Smooth muscle cell (in vitro differentiated cells): Measurements from ENCODE around the gene CELF4. TPM values are rescaled to one million over a fixed set of nuclear protein-coding genes. Genes with fewer than 3 reads are reported as not detected.

Source experiments
- DNase-seq: peaks from one replicate; lab custom pipeline; 2025; ENCODE audit not compliant: unreplicated experiment; lab: John Stamatoyannopoulos, UW
- H2AFZ ChIP-seq: fragments of 200-600 bp; sonication (generic); 2 replicates; pipeline ENCODE4 v1.6.0; 2016; ENCODE audit warnings: antibody characterized with exemption, low read depth, mild to moderate bottlenecking
- H3F3A ChIP-seq: fragments of 200-600 bp; sonication (generic); 2 replicates; pipeline ENCODE4 v1.6.0; 2017; ENCODE audit warnings: antibody characterized with exemption, low read depth
- H3K27ac ChIP-seq: fragments of 200-600 bp; sonication (generic); 2 replicates; pipeline ENCODE4 v1.5.1; 2016; ENCODE audit warnings: low read depth, mild to moderate bottlenecking
- H3K27me3 ChIP-seq: fragments of 200-600 bp; sonication (generic); 2 replicates; pipeline ENCODE4 v1.6.1; 2016; ENCODE audit warnings: low read depth, mild to moderate bottlenecking
- H3K36me3 ChIP-seq: fragments of 200-600 bp; sonication (generic); 2 replicates; pipeline ENCODE4 v1.5.1; 2016; ENCODE audit warnings: low read depth
- H3K4me1 ChIP-seq: fragments of 200-600 bp; sonication (generic); 2 replicates; pipeline ENCODE4 v1.5.1; 2016; ENCODE audit warnings: low read depth
- H3K4me2 ChIP-seq: fragments of 200-600 bp; sonication (generic); 2 replicates; pipeline ENCODE4 v1.6.0; 2016; ENCODE audit warnings: mild to moderate bottlenecking
- H3K4me3 ChIP-seq: fragments of 200-600 bp; sonication (generic); 2 replicates; pipeline ENCODE4 v1.5.1; 2016; ENCODE audit warnings: mild to moderate bottlenecking
- H3K79me2 ChIP-seq: fragments of 200-600 bp; sonication (generic); 2 replicates; pipeline ENCODE4 v1.6.0; 2016; ENCODE audit warnings: low read depth, mild to moderate bottlenecking
- H3K9ac ChIP-seq: fragments of 200-600 bp; sonication (generic); 2 replicates; pipeline ENCODE4 v1.6.0; 2016; ENCODE audit warnings: low read depth
- H3K9me3 ChIP-seq: fragments of 200-600 bp; sonication (generic); replicated peaks from 2 replicates; pipeline ENCODE4 v1.5.1; 2016; ENCODE audit warnings: low read depth
- H4K20me1 ChIP-seq: fragments of 200-600 bp; sonication (generic); 2 replicates; pipeline ENCODE4 v1.6.0; 2016; ENCODE audit warnings: low read depth
- WGBS: methylation state at CpG from one replicate; pipeline ENCODE4 v1.1.7; 2016; ENCODE audit warnings: low lambda C conversion rate; 5-methylcytosine and 5-hydroxymethylcytosine counted together
- polyA plus RNA-seq: library from polyadenylated mRNA; unstranded; fragments of >200 nt; fragmentation: Nextera tagmentation; extraction: Ambion mirVana; gene quantifications from 2 replicates; pipeline ENCODE4 v1.2.1, GENCODE V29; 2016
- total RNA-seq: library from RNA; depleted of rRNA; stranded (reverse); fragments of >200 nt; gene quantifications from 2 replicates; pipeline ENCODE4 v1.2.3, GENCODE V29; 2014
- TF ChIP-seq, protein P1 (sequence below): fragments of 200-600 bp; sonication (generic); IDR thresholded peaks from 2 replicates; pipeline ENCODE4 v1.5.1; 2017; ENCODE audit warnings: borderline replicate concordance, mild to moderate bottlenecking, antibody characterized with exemption; ENCODE audit not compliant: insufficient read depth, poor library complexity, severe bottlenecking

The CELF4 gene
- total and polyA plus RNA-seq, 2 experiments from 2014 or later: 0.40 TPM; not detected in 1

DNA sequence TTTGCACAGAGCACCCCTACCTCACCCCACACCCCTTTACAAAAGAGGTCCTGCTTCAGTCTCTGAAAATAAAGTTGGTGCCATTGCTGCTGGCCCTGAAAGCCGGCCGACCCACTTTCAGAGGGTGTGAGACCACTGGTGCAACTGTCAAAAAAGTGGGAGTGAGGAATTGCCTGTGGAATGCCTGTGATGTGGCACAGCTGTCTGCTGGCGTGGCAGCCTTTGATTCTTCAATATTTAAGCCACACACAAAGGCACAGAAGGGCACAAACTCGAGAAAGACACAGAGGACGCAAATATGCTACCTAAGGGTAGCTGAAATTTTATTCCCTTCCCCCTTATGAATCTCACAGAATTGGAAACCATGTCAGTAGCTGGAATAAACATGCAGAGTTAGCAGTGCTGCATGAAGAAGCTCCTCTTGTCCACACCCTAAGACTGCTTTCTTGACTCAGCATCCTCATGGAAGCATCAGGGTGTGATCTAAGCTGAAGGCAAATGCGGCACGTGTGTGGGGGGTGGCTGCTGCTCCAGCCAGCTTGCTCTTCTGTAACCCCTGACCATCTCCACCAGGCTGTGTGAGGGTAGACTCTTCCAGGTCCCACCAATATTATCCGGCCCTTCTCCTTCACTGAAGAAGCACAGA, 92.3 kb downstream of the CELF4 start:
- Histone ChIP-seq H3K9ac (no peak overlapping the region), H3K79me2 (no peaks in the 10 kb centered on the region), H2AFZ (no peak overlapping the region), H3K4me1 (no peaks in the 10 kb centered on the region), H4K20me1 (no peaks in the 10 kb centered on the region), H3K4me3 (no peak overlapping the region), H3K27ac (no peak overlapping the region), H3K4me2 (no peak overlapping the region), H3K9me3 (no peaks in the 10 kb centered on the region), H3F3A (no peaks in the 10 kb centered on the region), H3K27me3 (peaks cover 5% of the 10 kb centered on the region), H3K36me3 (no peaks in the 10 kb centered on the region)
- no peak for DNase-seq
- 80% methylated on average over 8 of the region's 8 CpGs for WGBS
- TF ChIP-seq, protein P1, sequence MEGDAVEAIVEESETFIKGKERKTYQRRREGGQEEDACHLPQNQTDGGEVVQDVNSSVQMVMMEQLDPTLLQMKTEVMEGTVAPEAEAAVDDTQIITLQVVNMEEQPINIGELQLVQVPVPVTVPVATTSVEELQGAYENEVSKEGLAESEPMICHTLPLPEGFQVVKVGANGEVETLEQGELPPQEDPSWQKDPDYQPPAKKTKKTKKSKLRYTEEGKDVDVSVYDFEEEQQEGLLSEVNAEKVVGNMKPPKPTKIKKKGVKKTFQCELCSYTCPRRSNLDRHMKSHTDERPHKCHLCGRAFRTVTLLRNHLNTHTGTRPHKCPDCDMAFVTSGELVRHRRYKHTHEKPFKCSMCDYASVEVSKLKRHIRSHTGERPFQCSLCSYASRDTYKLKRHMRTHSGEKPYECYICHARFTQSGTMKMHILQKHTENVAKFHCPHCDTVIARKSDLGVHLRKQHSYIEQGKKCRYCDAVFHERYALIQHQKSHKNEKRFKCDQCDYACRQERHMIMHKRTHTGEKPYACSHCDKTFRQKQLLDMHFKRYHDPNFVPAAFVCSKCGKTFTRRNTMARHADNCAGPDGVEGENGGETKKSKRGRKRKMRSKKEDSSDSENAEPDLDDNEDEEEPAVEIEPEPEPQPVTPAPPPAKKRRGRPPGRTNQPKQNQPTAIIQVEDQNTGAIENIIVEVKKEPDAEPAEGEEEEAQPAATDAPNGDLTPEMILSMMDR: no peak

DNA sequence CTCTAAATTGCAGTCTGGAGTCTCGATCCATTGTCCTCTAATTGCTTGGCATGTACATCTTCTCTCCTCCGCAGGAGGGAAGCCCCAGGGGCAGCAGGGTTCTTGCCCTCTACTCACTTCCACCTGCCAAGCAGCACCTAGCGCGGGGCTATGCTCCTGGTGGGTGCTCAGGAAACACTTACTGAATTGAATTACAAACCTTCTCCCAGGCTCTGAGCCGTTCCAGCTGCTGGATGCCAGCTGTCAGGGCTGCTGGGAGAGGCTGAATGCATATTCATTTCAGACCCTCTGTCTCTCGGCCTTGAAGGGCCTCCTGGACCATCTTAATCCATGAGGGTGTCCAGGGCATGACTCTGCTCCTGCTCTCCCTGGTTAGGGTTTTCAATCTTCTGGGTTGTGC, 94.0 kb downstream of the CELF4 start:
- no peak overlapping the region for H3K9ac ChIP-seq
- no peaks in the 10 kb centered on the region for H3K4me1 ChIP-seq
- no peak overlapping the region for H3K4me3 ChIP-seq
- H3F3A ChIP-seq: no peaks in the 10 kb centered on the region
- H3K4me2 ChIP-seq: no peak overlapping the region
- no peaks in the 10 kb centered on the region for H4K20me1 ChIP-seq
- H3K36me3 ChIP-seq: no peaks in the 10 kb centered on the region
- H3K9me3 ChIP-seq: no peaks in the 10 kb centered on the region
- no peak overlapping the region for H3K27ac ChIP-seq
- H3K79me2 ChIP-seq: no peaks in the 10 kb centered on the region
- no peak for DNase-seq
- H2AFZ ChIP-seq: no peak overlapping the region
- TF ChIP-seq, protein P1: no peak
- H3K27me3 ChIP-seq: no peaks in the 10 kb centered on the region
- 71% methylated on average over 6 of the region's 6 CpGs for WGBS

DNA sequence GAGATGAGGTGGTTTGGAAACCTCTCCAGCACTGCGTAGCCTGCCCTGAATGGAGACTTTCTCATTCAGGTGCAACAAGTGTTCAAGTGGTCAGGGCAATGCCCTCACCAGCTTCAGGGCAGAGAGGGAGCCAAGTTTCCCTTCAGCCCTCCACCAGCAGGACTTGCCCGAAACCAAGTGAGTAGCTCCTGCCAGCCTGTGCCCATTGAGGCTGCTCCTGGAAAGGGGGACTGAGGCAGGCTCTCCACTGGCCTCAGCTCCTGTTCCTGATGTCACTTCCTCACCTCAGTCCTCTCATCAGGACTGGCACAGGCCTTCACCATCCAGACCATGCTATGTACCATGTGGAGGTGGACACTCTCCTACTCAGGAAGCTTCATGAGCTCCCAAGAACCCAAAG, 94.6 kb downstream of the CELF4 start:
- Histone ChIP-seq H3K27ac (no peak overlapping the region), H3K4me2 (no peak overlapping the region), H3K4me1 (peaks cover 3% of the 10 kb centered on the region), H3F3A (no peaks in the 10 kb centered on the region), H4K20me1 (no peaks in the 10 kb centered on the region), H3K4me3 (no peak overlapping the region), H3K79me2 (no peaks in the 10 kb centered on the region), H3K36me3 (no peaks in the 10 kb centered on the region), H3K27me3 (no peaks in the 10 kb centered on the region), H2AFZ (no peak overlapping the region), H3K9ac (no peak overlapping the region), H3K9me3 (no peaks in the 10 kb centered on the region)
- TF ChIP-seq, protein P1: no peak
- no peak for DNase-seq
- 95% methylated on average over 2 of the region's 2 CpGs for WGBS
